Central memory CD4-positive, alpha-beta T cell (primary cell): Measurements from ENCODE around the gene HEPACAM.
A peak's percentile ranks its signal among the peaks of the same experiment; 100 is the strongest.
"Not testable (repeated sequence)": the region's sequence is repeated elsewhere in the genome, so short reads cannot be mapped to it uniquely, and the experiment has no call there.

Experiments
- DNase-seq: peaks from one replicate; pipeline ENCODE4 v3.0.0; 2022
- total RNA-seq, 3 experiments: gene quantifications; one replicate each; lab custom pipeline; 2026; lab: John Stamatoyannopoulos, UW

Gene HEPACAM
- total RNA-seq, result 0 to 0.05 (median 0) reads per million in 3 experiments

- no peak for DNase-seq
Measured at GRCh38 chr11:124935548-124936514, at the start of gene HEPACAM. TSS of gene HEPACAM (minus strand) at chr11:124936047. CDS start at chr11:124936006, 41 bp downstream.

GRCh38 chr11:124984512-124984854 lies 48.6 kb upstream of the HEPACAM start:
- DNase-seq, result no peak

- DNase-seq, result no peak
Measured at GRCh38 chr11:124983674-124984511, 48.0 kb upstream of the HEPACAM start.

GRCh38 chr11:124982043-124982442 lies 46.2 kb upstream of the HEPACAM start:
- no peak for DNase-seq

- no peak for DNase-seq
Measured at GRCh38 chr11:124978316-124978715, 42.5 kb upstream of the HEPACAM start.

GRCh38 chr11:124977006-124977405 lies 41.2 kb upstream of the HEPACAM start:
- DNase-seq, result no peak

- DNase-seq, result no peak
Measured at GRCh38 chr11:124976531-124976930, 40.7 kb upstream of the HEPACAM start.

- no peak for DNase-seq
Measured at GRCh38 chr11:124971810-124972209, 36.0 kb upstream of the HEPACAM start.

GRCh38 chr11:124970925-124971324 lies 35.1 kb upstream of the HEPACAM start:
- DNase-seq, result no peak

- not testable (repeated sequence) for DNase-seq
Measured at GRCh38 chr11:124968197-124968596, 32.4 kb upstream of the HEPACAM start.

- peak; percentile 57 for DNase-seq
Measured at GRCh38 chr11:124961972-124962609, 26.2 kb upstream of the HEPACAM start.

GRCh38 chr11:124955035-124955434 lies 19.2 kb upstream of the HEPACAM start:
- DNase-seq, result no peak

GRCh38 chr11:124954590-124954955 lies 18.7 kb upstream of the HEPACAM start:
- no peak for DNase-seq

GRCh38 chr11:124953753-124954589 lies 18.1 kb upstream of the HEPACAM start, which contains the start of gene CCDC15:
TSS of gene CCDC15 (plus strand) at chr11:124954202. CDS start at chr11:124954733, 531 bp downstream.
- DNase-seq, result peak; percentile 92

GRCh38 chr11:124951341-124951740 lies 15.5 kb upstream of the HEPACAM start:
- no peak for DNase-seq

- peak; percentile 46 for DNase-seq
Measured at GRCh38 chr11:124950601-124951330, 14.9 kb upstream of the HEPACAM start.

- DNase-seq, result no peak
Measured at GRCh38 chr11:124946735-124947141, 10.9 kb upstream of the HEPACAM start.

- DNase-seq, result no peak
Measured at GRCh38 chr11:124945826-124946225, 10.0 kb upstream of the HEPACAM start.

- no peak for DNase-seq
Measured at GRCh38 chr11:124944565-124944964, 8.7 kb upstream of the HEPACAM start.

GRCh38 chr11:124943741-124944140 lies 7.9 kb upstream of the HEPACAM start:
- no peak for DNase-seq

- no peak for DNase-seq
Measured at GRCh38 chr11:124943254-124943616, 7.4 kb upstream of the HEPACAM start.
